ENCODE data around the gene NEMP2.
"Not testable (repeated sequence)": the region's sequence is repeated elsewhere in the genome, so short reads cannot be mapped to it uniquely, and the experiment has no call there.

Gene NEMP2

DNA sequence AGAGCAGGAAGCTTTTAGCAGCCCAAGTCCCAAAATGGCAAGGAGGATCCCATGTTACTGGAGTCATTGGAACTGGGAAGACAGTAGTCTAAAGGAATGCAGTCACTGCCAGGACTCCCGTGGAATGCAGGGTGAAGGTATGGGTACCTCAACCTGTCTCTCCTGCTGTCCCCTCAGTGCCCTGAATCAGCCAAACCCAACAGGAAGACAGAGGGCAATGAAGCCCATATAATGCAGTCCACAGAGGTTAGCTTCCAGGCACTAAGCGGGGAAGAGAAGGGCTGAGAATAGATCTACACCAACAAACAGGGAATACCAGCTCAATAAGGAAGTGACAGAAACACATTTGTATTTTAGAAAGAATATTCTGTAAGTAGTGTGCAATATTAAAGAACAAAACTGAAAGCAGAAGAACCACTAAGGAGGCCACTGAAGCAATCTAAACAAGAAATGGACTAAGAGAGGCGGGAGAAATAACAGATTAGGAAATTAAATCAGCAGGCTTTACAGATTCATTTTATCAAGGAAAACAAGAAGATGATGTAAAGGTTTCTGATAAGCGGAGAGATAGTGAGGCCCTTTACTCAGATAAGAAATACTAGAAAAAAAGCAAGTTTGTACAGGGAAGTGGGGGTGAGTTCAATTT lies 8.3 kb downstream of the NEMP2 start:
- DNase-seq (ENCODE audit: low read depth in 2 of 2), result no peak

DNA sequence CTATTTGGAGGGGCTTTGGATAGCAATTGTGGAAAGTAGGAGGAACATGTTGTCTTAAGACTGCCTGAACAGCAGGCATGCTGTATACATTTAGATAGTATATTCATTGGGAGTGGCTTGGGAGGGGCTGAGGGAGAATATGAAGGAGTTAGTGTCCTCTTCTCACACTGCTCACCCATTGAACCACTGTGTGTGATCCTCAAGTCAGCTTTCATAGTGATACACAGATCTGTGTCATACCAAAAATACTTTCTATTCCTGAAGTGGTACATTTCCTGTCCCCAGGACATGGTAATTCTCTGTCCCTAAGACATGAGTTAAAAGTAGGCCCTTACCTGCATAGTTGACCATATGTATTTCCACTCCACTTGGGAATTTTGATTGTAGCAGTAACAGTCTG lies 9.6 kb downstream of the NEMP2 start:
- DNase-seq (ENCODE audit: low read depth in 2 of 2), result no peak

DNA sequence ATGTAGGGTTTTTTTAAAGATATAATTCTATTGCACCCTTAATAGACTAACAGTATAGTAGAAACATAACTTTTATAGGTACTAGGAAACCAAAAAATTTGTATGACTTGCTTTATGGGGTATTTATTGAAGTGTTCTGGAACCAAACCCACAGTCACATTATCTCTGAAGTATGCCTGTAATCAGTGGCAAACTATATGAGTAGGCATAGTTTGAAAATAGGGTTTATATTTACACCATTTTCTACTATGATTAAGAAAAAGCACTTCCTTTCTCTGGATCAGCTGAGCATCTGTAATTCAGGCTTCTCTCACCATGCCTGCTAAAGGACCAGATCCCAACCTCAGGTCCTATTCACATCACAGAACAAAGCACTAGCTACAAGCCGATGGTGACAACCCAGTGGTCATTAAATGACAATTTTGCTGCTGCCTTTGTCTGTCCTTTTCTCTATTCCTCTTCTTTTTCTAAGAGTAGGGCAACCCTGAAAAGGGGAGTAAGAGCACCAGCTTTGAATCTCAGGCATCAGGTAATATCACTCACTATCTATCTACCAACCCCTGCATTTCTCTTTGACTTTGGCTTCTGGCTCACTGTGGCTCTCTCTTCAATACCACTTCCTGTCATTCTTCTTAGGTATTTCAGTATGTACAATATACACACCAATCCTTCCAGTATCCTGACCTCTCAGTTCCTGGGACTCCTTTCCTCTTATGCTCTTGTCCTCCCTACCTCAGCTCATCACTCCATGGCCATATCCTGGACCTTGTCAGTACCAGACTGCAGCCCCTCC lies 14.4 kb downstream of the NEMP2 start:
- DNase-seq (ENCODE audit: low read depth in 2 of 2), result no peak

DNA sequence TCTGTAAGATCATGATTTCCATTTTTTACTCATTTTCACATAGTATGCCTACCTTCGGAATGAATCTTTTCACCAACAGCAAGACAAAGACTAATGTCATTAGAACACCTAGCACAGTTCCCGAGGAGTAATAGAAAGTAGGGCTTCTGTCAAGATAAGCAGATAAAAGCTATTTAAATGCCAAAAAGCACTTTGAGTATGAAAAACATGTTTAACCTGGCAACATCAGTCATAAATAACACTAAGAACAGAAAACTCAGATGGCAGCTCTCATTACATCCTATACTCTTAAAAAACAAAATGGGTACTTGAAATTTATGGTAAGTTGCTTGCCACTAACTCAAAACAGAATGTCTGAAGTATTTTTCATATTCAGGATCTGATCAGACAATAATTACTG lies 17.1 kb downstream of the NEMP2 start:
- no peak for DNase-seq (ENCODE audit: low read depth in 2 of 2)

DNA sequence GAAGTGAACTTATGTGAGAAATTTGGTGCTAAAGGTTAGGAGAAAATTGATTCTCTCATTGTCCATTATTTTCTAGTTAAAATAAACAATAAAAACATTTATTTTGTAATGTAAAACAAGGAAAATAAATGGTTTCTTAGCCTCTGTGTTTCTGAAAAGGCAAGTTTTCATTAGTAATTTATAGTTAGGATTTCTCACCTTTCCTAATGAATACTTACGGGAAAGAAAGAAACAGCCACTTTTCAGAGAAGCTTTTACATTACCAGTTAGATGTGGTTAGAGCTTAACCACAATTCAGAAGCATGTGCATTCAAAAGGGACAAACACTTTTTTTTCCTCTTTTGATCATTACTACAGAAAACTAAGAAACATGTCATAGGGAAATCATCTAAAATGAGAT lies 18.8 kb downstream of the NEMP2 start:
- DNase-seq (ENCODE audit: low read depth in 2 of 2), result no peak

DNA sequence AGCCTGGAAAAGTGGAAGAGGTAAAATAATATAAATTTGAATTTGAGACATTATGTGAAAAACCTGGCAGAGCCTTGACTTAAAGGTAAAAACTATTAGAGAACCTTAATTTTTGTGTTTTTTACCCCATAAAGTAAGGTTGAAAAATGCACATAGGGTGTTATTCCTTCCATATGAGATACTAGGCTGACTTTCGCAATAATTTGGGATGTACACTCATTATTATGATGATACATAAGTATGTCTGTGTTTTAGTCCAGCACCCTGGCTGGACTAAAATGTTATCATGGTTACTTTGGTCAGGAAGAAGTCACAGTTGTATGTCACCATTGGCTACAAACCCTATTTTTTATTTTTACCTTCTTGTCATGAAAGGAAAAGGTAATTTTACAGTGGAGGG lies 19.8 kb downstream of the NEMP2 start:
- no peak for DNase-seq (ENCODE audit: low read depth in 2 of 2)

DNA sequence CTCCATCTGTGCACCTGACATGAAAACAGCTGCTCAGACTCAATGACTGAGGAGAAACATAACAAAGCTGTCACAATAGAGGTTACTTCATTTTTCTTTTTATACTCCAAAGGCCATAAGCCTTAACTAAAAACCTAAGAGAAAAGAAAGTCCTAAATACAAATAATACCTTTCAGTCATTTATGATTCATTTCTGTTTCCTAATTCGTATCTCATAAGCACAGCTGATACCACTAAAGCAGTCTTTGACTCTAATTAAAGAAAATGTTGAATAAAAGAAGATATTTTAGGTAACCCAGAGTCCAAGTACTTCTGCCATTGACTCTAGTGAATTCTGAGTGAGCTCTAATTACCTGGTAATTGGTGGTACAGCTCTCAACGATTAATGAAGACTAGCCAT lies 20.6 kb downstream of the NEMP2 start:
- DNase-seq (ENCODE audit: low read depth in 2 of 2), result no peak

DNA sequence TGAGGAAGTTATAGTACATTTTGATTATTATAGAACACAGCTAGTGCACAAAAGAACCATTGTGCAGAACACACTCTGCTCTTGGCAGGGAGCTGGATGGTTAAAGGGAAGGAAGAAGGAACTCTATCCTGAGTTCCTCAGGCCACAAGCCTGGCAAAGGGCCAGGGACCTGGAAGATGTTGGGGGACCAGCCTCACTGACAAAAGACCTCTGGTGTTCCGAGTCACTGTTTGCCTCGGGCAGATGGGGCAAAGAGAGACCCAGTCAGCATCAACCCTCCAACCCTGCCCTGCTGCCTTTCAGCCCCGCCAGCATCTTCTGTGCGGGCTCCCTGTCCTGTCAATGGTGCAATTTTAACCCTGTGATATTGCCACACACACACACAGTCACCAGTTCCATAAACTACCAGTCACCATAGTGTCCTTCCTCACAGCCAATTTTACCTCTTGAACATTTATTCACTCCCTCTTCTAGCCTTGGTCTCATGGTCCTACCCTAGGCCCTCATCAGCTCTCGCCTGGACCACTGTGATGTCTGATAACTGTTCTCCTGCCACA lies 21.9 kb downstream of the NEMP2 start:
- DNase-seq (ENCODE audit: low read depth in 2 of 2), result no peak

DNA sequence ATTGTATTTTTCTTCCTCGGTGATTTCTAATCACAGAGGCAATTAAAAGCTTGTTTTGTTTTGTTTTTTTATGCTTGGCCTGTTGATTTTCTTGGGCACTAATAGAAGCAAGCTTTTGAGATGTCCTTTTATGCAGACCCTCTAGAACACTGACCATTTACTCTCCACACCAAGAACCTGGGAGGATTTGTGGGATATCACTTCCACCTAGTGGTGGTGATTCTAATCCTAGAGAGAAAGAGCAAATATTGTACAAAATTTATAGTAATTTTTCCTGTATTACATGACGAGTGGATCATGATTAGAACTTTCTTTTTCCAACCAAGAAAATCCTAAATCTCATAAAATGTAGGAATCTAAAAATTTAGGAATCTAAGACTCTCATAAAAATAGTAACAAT lies 23.4 kb downstream of the NEMP2 start:
- no peak for DNase-seq (ENCODE audit: low read depth in 2 of 2)

DNA sequence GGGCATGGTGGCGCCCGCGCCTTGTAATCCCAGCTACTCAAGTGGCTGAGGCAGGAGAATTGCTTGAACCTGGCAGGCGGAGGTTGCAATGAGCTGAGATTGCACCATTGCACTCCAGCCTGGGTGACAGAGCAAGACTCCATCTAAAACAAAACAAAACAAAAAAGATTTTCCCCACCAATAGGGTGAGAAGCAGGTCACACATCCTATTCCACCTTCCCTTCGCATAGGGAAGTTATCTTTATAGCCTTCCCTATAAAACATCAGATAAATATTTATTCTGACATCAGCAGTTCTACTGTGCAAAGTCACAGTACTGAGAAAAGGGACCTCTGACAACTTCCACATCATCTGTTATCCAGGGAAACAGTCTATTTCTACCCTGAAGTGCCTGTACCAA lies 24.6 kb downstream of the NEMP2 start:
- not testable (repeated sequence) for DNase-seq (ENCODE audit: low read depth in 2 of 2)

DNA sequence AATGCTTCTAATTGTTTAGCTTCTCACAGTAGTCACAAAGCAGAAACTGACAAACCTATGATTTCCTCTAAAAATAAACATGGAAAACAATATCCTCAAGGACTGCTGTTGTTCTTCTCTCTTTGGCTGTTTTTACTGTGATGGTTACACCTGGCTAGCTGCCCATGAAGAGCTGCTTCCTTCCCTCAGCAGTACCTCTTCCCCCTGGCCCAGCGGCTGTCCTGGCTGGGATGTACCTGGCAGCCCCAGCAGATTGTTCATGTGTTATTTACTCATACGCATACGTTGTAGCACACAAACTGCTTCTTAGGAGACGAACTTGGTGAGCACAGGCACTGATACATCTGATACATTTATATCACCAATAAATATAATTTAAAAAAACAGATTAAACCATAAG lies 27.4 kb downstream of the NEMP2 start:
- no peak for DNase-seq (ENCODE audit: low read depth in 2 of 2)

DNA sequence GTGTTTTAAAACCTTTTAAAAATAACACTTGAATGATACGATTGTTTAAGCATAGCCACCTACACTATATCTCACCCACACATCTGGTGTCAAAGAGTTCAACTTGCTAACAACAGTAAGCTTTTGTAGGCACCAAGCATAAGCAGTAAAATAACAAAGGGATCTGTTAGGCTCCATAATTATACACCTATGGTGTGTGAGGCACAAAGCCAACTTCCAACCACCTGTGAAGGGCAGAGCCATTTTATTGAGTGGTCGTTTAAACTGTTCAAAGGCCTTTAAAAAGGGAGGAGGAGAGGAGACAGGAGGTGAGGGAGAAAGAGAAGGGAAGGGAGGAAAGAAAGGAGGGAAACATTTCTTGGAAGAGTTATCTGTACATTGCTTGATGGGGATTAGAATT lies 27.9 kb downstream of the NEMP2 start:
- DNase-seq (ENCODE audit: low read depth in 2 of 2), result no peak

DNA sequence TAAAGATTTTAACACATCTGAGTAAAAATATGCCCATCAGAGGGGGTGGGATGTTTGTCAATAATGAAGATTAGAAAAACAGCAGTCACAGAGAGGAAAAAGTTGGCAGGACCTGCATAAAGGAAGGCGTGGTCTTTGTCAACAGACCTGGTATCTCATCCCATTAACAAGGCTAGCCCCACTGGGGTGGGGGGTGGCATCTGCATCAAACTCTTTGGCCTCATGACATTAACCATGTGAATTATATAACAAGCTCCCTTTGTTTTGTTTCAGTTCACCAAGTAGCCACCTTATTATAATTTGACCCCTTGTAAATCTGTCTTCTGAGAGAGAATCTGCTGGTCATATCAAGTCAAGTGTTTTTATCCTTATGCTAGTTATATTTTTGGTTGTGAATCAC lies 28.8 kb downstream of the NEMP2 start:
- no peak for DNase-seq (ENCODE audit: low read depth in 2 of 2)

DNA sequence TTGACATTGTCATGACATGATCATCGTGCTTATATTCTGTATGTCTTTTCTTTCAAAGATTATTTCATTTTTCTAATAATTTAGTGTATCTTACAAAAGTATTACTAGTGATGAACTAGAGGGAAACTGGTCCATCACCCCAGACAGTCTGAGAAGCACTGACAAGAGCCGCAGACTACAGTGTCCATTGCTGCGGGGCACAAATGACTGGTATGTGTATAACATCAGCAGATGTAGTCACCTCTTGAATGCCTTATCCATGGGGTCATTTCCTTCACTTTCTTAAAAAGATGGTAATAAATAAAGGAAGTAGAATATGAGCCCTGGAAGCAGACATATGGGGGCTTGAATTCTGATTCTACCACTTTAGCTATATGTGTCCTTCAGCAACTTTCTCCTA lies 29.6 kb downstream of the NEMP2 start:
- DNase-seq (ENCODE audit: low read depth in 2 of 2), result no peak

DNA sequence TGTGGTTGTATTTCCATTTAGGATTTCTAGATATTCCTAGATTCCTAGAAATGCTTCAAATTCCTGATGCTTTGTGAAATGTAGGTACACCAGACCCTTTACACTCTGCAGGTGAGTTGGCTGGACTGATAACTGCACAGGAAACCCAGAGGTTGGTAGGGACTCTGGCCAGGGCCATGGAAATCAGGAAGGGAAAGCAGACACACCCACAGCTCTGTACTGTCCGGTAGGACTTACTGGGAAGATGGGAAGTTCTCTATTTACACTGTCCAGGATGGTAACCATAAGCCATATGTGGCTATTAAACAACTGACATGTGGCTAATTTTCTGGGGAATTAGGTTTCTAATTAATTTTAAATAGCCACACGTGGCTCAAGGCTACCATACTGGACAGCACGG lies 31.4 kb downstream of the NEMP2 start:
- no peak for DNase-seq (ENCODE audit: low read depth in 2 of 2)

DNA sequence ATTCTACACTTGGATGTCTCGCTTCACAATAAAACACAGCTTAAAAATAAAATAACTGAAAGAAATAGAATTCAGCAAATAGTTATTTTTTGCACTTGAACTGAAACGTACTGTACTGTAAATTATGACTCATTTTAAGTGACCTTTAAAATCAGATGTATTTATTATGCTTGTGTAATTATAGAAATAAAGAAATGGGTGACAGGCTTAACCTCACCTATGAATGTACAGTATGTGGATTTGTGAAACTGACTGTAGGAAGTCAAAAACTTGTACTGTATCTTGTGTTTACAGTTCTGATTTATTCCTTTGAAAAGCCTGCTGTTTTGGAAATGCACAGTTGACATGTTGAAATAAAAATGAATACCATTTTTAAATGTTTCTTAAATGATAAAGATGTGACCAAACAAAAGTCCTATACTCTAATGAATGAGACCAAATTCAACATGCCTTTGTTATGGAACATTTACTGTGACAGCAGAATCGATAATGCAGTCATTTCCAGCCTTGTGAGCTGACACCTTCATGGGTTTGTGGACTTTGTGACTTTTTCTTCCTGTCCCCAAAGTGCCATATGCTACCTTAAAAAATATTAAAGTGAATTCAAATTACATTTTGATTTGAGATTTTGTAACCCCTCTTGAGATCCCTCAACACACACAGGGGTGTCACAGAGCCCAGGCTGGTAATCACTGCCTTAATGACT lies 32.7 kb downstream of the NEMP2 start:
- no peak for DNase-seq (ENCODE audit: low read depth in 2 of 2)

DNA sequence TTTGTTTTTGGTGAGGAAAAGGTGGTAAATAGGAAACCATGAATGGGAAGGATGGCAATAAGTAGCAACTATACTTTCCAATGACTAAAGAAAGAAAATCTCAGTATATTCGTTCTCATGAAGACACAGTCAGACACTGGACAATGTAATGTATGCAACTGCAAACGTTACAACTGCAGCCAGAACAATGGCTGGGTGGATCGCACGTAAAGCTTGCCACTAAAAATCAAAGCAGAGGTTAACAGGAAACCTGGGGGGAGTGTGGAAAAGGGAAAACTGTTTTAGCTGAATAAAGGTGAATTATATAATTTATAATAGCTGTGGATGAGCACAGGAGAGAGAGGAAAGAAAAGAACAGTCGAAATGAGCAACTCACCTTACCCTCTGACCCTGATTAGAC lies 33.3 kb downstream of the NEMP2 start:
- DNase-seq (ENCODE audit: low read depth in 2 of 2), result no peak

DNA sequence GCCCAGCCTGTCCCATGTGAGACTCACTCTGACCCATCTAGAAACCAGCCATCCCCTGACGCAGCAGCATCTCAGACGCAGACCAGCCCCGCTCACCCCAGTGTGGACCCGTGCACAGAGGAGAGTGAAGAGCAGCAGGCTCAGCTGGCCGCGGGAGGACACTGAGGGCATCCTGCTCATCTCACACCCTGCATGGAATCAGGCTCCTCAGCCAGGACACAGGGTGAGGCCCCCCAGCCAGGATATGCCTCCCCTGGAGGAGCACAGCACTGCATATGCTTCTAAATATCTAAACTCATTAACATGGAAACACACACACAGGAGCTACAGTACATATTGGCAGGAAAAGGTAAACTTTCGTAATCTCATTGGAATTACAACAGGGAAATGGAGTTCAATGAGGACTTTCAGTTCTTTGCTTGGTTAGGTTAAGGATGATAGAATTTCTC lies 34.4 kb downstream of the NEMP2 start:
- DNase-seq (ENCODE audit: low read depth in 2 of 2), result no peak

DNA sequence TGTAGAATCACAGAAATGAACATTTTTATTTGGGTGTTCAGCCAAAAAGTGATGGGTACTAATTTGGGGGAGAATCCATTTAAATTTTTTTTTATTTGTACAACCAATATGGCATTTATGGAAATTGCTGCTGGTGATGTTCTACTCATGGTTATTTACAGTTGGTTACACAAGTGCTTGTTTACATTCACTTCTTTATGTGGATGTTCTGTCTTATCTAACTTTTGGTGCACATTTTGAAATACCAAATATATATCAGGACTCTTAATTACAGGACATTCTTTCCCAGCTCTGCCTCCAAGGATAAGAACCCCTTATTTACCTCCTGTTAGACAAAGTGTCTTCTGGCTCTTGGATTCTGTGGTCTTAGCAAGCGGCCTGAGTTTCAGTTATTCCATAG lies 35.2 kb downstream of the NEMP2 start:
- no peak for DNase-seq (ENCODE audit: low read depth in 2 of 2)

DNA sequence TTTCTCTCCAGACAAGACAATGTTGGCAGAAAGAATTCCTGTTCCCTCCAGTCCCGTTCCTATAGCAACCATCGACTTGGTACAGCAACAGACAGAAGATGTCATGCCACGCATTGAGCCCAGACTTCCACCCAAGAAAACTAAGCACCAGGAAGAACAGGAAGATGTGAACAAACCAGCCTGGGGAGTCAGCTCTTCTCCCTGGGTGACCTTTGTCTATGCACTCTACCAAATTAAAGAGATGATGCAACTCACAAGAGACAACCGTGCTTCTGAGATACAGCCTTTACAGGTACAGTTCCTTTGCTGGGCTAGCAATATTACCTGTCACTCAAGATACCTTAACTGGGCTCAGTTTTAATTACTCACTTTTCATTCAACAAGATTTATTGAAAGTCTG lies 37.1 kb downstream of the NEMP2 start:
- DNase-seq (ENCODE audit: low read depth in 2 of 2), result no peak

DNA sequence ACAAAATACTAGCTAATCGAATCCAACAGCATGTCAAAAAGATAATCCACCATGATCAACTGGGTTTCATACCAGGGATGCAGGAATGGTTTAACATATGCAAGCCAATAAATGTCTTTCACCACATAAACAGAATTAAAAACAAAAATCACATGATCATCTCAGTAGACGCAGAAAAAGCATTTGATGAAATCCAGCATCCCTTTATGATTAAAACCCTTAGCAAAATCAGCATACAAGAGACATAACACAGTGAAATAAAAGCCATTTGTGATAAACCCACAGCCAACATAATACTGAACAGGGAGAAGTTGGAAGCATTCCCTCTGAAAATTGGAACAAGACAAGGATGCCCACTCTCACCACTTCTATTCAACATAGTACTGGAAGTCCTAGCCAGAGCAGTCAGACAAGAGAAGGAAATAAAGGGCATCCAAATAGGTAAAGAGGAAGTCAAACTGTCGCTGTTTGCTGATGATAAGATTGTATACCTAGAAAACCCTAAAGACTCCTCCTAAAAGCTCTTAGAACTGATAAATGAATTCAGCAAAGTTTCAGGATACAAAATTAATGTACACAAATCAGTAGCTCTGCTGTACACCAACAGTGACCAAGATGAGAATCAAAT lies 39.8 kb downstream of the NEMP2 start:
- DNase-seq (ENCODE audit: low read depth in 2 of 2), result not testable (repeated sequence)

DNA sequence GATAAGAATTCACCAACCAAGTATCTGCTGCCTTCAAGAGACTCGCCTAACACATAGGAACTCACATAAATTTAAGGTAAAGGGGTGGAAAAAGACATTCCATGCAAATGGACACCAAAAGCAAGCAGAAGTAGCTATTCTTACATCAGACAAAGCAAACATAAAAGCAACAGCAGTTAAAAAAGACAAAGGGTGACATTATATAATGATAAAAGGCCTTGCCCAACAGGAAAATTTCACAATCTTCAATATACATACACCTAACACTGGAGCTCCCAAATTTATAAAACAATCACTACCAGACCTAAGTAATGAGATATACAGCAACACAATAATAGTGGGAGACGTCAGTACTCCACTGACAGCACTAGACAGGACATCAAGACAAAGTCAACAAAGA lies 41.4 kb downstream of the NEMP2 start:
- no peak for DNase-seq (ENCODE audit: low read depth in 2 of 2)
